NCI-H82 treated with DMSO at 0.1 percent for 48 hours (cell line): ENCODE results near the gene SPP1.
A peak's percentile ranks its signal among the peaks of the same experiment; 100 is the strongest.

Experiments
- DNase-seq: peaks from one replicate; lab custom pipeline; 2025; ENCODE audit not compliant: unreplicated experiment; lab: John Stamatoyannopoulos, UW

Gene SPP1

GRCh38 chr4:87950936-87951511 is 24.5 kb upstream of the SPP1 start:
- no peak for DNase-seq

GRCh38 chr4:87953826-87954225 is 21.7 kb upstream of the SPP1 start:
- no peak for DNase-seq

GRCh38 chr4:87956501-87956900 is 19.0 kb upstream of the SPP1 start:
- DNase-seq, result no peak

GRCh38 chr4:87957061-87957460 is 18.5 kb upstream of the SPP1 start:
- no peak for DNase-seq

GRCh38 chr4:87961993-87962392 is 13.5 kb upstream of the SPP1 start:
- DNase-seq, result no peak

- DNase-seq, result peak; percentile 38
Observed at GRCh38 chr4:87962398-87963146, 12.9 kb upstream of the SPP1 start.

- no peak for DNase-seq
Observed at GRCh38 chr4:87965501-87965975, 10.0 kb upstream of the SPP1 start.

GRCh38 chr4:87966095-87966496 is 9.4 kb upstream of the SPP1 start:
- no peak for DNase-seq

- DNase-seq, result no peak
Observed at GRCh38 chr4:87967193-87967592, 8.3 kb upstream of the SPP1 start.

GRCh38 chr4:87970121-87970520 is 5.4 kb upstream of the SPP1 start:
- no peak for DNase-seq

GRCh38 chr4:87971866-87972265 is 3.6 kb upstream of the SPP1 start:
- DNase-seq, result no peak

- DNase-seq, result peak; percentile 43
Observed at GRCh38 chr4:87973283-87974169, 2.0 kb upstream of the SPP1 start.

- DNase-seq, result no peak
Observed at GRCh38 chr4:87974856-87975462, 555 bp upstream of the SPP1 start.

GRCh38 chr4:87977521-87978278 is 2.2 kb downstream of the SPP1 start:
- DNase-seq, result no peak

- no peak for DNase-seq
Observed at GRCh38 chr4:87978681-87979080, 3.2 kb downstream of the SPP1 start.

GRCh38 chr4:87979810-87980209 is 4.3 kb downstream of the SPP1 start:
- DNase-seq, result no peak

GRCh38 chr4:87981486-87981885 is 6.0 kb downstream of the SPP1 start:
- no peak for DNase-seq

- DNase-seq, result no peak
Observed at GRCh38 chr4:87982036-87982435, 6.5 kb downstream of the SPP1 start.

- no peak for DNase-seq
Observed at GRCh38 chr4:87982446-87983010, 7.0 kb downstream of the SPP1 start.

GRCh38 chr4:87983996-87984395 is 8.5 kb downstream of the SPP1 start:
- no peak for DNase-seq
